ENCODE data around the gene ZBTB16. TPM values are rescaled to one million over a fixed set of nuclear protein-coding genes. Genes with fewer than 3 reads are reported as not detected.

ZBTB16 gene
- total and polyA plus RNA-seq, 2 experiments from 2014 or later, result 8.7 to 10.5 TPM

DNA sequence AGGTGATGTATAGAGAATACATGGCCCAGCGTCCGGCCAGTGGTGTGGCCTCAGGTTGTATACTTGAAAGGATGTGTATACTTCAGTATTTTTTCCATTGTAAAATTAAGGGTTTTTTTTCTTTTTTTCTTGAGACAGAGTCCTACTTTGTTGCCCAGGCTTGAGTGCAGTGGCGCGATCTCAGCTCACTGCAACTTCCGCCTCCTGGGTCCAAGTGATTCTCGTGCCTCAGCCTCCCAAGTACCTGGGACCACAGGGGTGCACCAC, 15.8 kb downstream of the ZBTB16 start:
- H3K27me3 ChIP-seq, result peaks cover 10% of the 10 kb centered on the region
- H3K4me1 ChIP-seq (ENCODE audit: low read depth), result peaks cover 34% of the 10 kb centered on the region
- DNase-seq (ENCODE audit: low read depth in 1 of 2, low spot score in 1 of 2), result no peak
- no peaks in the 10 kb centered on the region for H3K36me3 ChIP-seq
- no peak overlapping the region for H3K4me3 ChIP-seq
- TF ChIP-seq CTCF (IDR thresholded peaks at IDR 0.05; ENCODE audit: low read depth, low read length), result no peak
- H3K27ac ChIP-seq, result no peak overlapping the region
- H3K9me3 ChIP-seq (ENCODE audit: low read depth), result no peaks in the 10 kb centered on the region

- peaks cover 10% of the 10 kb centered on the region for H3K27me3 ChIP-seq
- DNase-seq (ENCODE audit: low read depth in 1 of 2, low spot score in 1 of 2), result peak; percentile 54 to 83
- peaks cover 38% of the 10 kb centered on the region for H3K4me1 ChIP-seq (ENCODE audit: low read depth)
- H3K27ac ChIP-seq, result no peak overlapping the region
- H3K36me3 ChIP-seq, result no peaks in the 10 kb centered on the region
- H3K4me3 ChIP-seq, result no peak overlapping the region
- TF ChIP-seq CTCF (IDR thresholded peaks at IDR 0.05; ENCODE audit: low read depth, low read length), result peak; percentile 82
- H3K9me3 ChIP-seq (ENCODE audit: low read depth), result no peaks in the 10 kb centered on the region
Observed at GRCh38 chr11:114075891-114076441, 16.5 kb downstream of the ZBTB16 start.

GRCh38 chr11:114076921-114077331, 17.4 kb downstream of the ZBTB16 start:
- Histone ChIP-seq H3K4me3 (no peak overlapping the region), H3K27ac (no peak overlapping the region), H3K36me3 (no peaks in the 10 kb centered on the region), H3K9me3 (ENCODE audit: low read depth) (no peaks in the 10 kb centered on the region), H3K27me3 (peaks cover 10% of the 10 kb centered on the region), H3K4me1 (ENCODE audit: low read depth) (peaks cover 31% of the 10 kb centered on the region)
- DNase-seq (ENCODE audit: low read depth in 1 of 2, low spot score in 1 of 2), result peak in 1 of 2 donors; percentile 80
- no peak for TF ChIP-seq CTCF (IDR thresholded peaks at IDR 0.05; ENCODE audit: low read depth, low read length)

DNA sequence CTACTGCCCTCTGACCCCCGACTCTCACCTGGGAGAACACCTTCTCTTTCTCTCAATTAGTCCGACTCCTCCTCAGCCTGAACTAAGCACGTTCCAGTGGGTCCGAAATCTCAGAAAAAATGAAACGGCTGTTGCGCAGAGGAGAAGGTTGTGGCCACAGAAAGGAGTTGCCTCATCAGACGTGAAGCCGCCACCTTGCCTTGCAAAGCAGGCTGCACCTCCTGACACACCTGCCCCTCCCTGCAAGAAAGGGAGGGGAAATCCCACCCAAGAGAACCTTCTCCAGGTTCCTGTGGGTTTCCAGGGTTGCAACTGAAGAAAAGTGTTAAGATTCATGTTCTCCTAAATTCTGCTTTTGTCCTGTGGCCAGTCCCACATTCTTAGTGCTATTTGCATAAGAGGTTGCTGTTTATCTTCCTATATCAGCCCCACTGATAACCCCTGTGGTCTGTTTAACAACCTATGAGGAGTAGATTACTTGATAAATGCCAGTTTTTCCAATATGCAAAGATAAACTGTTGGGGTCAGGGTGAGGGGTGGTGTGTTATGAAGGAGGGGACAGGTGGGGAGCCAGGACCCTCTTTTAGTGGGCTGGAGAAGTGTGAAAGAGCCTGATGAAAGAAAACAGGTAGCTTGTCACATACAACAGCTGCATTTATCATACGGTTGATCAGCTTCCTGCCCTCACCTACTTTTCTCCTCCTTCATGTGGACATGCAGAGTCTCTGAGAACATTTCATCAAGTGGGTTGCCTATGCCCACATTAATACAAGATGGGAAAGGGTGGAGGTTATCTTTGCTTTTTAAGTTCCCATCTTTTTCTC, 18.2 kb downstream of the ZBTB16 start:
- peaks cover 10% of the 10 kb centered on the region for H3K27me3 ChIP-seq
- H3K4me1 ChIP-seq (ENCODE audit: low read depth), result peaks cover 30% of the 10 kb centered on the region
- H3K36me3 ChIP-seq, result no peaks in the 10 kb centered on the region
- no peak overlapping the region for H3K27ac ChIP-seq
- no peak for TF ChIP-seq CTCF (IDR thresholded peaks at IDR 0.05; ENCODE audit: low read depth, low read length)
- H3K4me3 ChIP-seq, result no peak overlapping the region
- no peaks in the 10 kb centered on the region for H3K9me3 ChIP-seq (ENCODE audit: low read depth)
- no peak for DNase-seq (ENCODE audit: low read depth in 1 of 2, low spot score in 1 of 2)

DNA sequence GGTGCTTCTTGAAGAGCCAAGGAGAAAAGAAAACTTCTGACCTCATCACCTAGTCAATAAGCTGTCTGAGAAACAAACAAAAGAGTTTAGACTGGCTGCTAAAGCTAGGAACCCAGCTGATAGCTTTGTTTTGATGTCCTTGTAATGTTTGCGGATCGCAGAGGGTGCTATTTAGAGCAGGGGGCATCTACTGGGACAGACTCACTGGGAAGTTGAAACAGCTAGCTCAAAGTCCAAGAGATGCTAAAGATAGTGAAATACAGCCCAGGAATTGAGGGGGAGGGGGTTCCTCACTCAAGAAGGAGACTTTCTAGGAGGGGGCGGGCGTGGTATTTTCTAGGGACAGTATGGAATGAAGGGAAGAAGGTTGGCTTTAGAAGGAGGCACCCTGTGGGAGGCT, 18.9 kb downstream of the ZBTB16 start:
- H3K9me3 ChIP-seq (ENCODE audit: low read depth), result no peaks in the 10 kb centered on the region
- peaks cover 36% of the 10 kb centered on the region for H3K4me1 ChIP-seq (ENCODE audit: low read depth)
- no peak for DNase-seq (ENCODE audit: low read depth in 1 of 2, low spot score in 1 of 2)
- no peaks in the 10 kb centered on the region for H3K36me3 ChIP-seq
- no peak for TF ChIP-seq CTCF (IDR thresholded peaks at IDR 0.05; ENCODE audit: low read depth, low read length)
- no peak overlapping the region for H3K4me3 ChIP-seq
- no peak overlapping the region for H3K27ac ChIP-seq
- H3K27me3 ChIP-seq, result peaks cover 8% of the 10 kb centered on the region

Data from cardiac muscle cell (in vitro differentiated cells and primary cell).